Gastroesophageal sphincter (tissue), 3 donors: Measurements from ENCODE around the gene PLEKHM1.

Experiments used
- POLR2A ChIP-seq, 2 donors: fragments of 450-650 bp; IDR thresholded peaks; one replicate each; pipeline ENCODE4 v1.6.1; 2017; ENCODE audit warnings: antibody characterized with exemption in 2 of 2, mild to moderate bottlenecking in 2 of 2, moderate library complexity in 1 of 2
- TF ChIP-seq, protein P1 (sequence below), 4 experiments: fragments of 200-600 bp in 2 of 4; fragments of 450-650 bp in 2 of 4; sonication (generic) in 1 of 4; IDR thresholded peaks; one replicate each; pipeline ENCODE4 v1.5.1; 2017 to 2019; ENCODE audit warnings: antibody characterized with exemption in 4 of 4, mild to moderate bottlenecking in 2 of 4, moderate library complexity in 2 of 4

DNA sequence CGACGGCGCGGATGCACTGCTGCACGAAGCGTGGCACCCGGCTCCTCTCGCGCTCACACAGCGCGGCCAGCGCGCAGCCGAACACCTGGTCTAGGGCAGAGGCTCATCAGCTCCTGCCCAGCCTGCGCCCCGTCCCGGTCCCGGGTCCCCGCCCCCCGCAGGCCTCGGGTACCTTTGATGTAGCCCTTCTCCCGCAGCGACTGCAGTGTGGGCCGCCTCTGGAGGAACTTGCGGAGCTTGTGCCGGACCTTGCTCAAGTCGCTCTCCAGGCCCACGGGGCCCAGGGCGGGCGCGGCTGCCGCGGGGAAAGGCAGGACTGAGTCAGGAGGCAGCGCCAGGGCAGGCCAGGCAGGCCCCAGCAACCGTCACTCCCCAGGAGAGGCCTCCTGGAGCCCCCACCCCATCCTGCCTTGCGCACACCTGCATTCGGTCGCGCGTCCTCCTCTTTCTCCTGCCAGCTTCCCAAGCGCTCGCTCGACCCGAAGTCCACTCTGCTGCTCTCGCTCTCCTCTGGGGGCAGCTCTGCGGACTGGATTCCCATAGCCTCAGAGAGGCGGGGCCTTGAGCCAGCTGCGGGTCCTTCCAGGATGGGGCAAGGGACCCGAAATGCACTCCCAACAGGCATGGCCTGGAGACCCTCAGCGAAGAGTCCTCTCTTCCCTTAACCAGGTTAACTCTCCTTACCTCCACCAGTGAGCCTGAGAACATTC lies 93.9 kb downstream of the PLEKHM1 start:
- TF ChIP-seq, protein P1, sequence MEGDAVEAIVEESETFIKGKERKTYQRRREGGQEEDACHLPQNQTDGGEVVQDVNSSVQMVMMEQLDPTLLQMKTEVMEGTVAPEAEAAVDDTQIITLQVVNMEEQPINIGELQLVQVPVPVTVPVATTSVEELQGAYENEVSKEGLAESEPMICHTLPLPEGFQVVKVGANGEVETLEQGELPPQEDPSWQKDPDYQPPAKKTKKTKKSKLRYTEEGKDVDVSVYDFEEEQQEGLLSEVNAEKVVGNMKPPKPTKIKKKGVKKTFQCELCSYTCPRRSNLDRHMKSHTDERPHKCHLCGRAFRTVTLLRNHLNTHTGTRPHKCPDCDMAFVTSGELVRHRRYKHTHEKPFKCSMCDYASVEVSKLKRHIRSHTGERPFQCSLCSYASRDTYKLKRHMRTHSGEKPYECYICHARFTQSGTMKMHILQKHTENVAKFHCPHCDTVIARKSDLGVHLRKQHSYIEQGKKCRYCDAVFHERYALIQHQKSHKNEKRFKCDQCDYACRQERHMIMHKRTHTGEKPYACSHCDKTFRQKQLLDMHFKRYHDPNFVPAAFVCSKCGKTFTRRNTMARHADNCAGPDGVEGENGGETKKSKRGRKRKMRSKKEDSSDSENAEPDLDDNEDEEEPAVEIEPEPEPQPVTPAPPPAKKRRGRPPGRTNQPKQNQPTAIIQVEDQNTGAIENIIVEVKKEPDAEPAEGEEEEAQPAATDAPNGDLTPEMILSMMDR (IDR thresholded peaks at IDR 0.05) = no peak
- no peak for TF ChIP-seq POLR2A (IDR thresholded peaks at IDR 0.05)
